ENCODE measurements around the gene MYO15A. TPM values are rescaled to one million over a fixed set of nuclear protein-coding genes. Genes with fewer than 3 reads are reported as not detected.

MYO15A gene
- total RNA-seq, 2 experiments from 2014 or later: 0.76 to 1.1 TPM

DNA sequence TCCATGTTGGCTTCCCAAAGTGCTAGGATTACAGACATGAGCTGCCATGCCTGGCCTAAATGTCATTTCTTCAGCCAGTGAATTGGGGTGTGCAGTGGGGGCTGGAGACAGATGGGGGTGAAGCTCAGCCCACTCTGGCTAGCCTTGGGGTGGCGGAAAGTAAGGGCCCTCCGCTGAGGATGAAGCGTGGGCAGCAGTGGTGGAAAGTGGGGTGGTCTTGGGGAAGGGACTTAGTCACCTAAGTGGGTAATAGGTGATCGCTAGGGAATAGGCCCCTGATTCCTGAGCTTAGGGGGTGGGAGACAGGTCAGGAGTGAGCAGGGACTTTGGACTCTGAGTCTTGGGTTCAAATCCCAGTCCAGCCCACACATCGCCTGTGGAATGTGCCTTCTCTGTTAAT is 119.1 kb downstream of the MYO15A start:
- no peak for DNase-seq
- intact Hi-C loops (cut with micrococcal nuclease): no loop called here
- H3K9me3 Mint-ChIP-seq: no peaks in the 10 kb centered on the region
- TF ChIP-seq, protein P1, sequence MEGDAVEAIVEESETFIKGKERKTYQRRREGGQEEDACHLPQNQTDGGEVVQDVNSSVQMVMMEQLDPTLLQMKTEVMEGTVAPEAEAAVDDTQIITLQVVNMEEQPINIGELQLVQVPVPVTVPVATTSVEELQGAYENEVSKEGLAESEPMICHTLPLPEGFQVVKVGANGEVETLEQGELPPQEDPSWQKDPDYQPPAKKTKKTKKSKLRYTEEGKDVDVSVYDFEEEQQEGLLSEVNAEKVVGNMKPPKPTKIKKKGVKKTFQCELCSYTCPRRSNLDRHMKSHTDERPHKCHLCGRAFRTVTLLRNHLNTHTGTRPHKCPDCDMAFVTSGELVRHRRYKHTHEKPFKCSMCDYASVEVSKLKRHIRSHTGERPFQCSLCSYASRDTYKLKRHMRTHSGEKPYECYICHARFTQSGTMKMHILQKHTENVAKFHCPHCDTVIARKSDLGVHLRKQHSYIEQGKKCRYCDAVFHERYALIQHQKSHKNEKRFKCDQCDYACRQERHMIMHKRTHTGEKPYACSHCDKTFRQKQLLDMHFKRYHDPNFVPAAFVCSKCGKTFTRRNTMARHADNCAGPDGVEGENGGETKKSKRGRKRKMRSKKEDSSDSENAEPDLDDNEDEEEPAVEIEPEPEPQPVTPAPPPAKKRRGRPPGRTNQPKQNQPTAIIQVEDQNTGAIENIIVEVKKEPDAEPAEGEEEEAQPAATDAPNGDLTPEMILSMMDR (IDR thresholded peaks at IDR 0.05): no peak
- H3K27me3 Mint-ChIP-seq: no peaks in the 10 kb centered on the region
- H3K36me3 Mint-ChIP-seq (ENCODE audit: low read depth): no peaks in the 10 kb centered on the region
- ChIA-PET CTCF (no interaction called here), POLR2A (interaction anchor here (1.0 to 1.2 kb wide), 2 partner anchors 27 to 28 kb away, joined by 3 read pairs; no protein-coding TSS in a partner anchor)
- peaks cover 14% of the 10 kb centered on the region for H3K4me1 Mint-ChIP-seq (ENCODE audit: low read depth)
- no peak overlapping the region for H3K4me3 Mint-ChIP-seq
- ATAC-seq: no peak
- no peak overlapping the region for H3K27ac Mint-ChIP-seq

DNA sequence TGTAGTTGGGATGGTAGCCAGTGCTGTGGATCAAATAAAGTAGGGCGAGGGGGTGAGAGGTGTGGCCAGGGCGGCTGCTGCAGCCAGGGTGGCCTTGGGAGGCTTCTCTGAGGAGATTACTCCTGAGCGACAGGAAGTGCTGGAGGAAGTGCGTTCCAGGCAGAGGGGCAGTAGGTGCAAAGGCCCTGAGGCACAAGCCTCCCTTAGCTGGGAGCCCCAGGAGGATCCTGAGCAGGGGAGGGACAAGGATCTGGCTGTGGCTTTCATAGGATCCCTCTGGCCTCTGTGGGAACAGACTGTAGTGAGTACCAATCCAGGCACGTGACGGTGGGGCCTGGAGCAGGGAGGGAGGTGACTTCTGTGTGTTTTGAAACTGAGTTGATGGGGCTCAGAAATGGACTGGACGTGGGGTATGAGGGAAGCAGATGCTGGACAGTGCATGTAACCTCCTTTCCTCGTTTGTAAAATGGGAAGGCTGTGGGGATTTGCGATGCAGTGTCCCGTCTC is 119.7 kb downstream of the MYO15A start:
- intact Hi-C loops (cut with micrococcal nuclease): no loop called here
- ATAC-seq: no peak
- H3K27me3 Mint-ChIP-seq: no peaks in the 10 kb centered on the region
- CTCF ChIA-PET: interaction anchor here (1.1 kb wide), 1 partner anchor 10 kb away, joined by 4 read pairs; no protein-coding TSS in a partner anchor
- no peak overlapping the region for H3K27ac Mint-ChIP-seq
- H3K4me1 Mint-ChIP-seq (ENCODE audit: low read depth): peaks cover 14% of the 10 kb centered on the region
- no peak for DNase-seq
- H3K36me3 Mint-ChIP-seq (ENCODE audit: low read depth): no peaks in the 10 kb centered on the region
- TF ChIP-seq, protein P1 (IDR thresholded peaks at IDR 0.05): no peak
- H3K4me3 Mint-ChIP-seq: no peak overlapping the region
- no peaks in the 10 kb centered on the region for H3K9me3 Mint-ChIP-seq
- POLR2A ChIA-PET: no interaction called here

DNA sequence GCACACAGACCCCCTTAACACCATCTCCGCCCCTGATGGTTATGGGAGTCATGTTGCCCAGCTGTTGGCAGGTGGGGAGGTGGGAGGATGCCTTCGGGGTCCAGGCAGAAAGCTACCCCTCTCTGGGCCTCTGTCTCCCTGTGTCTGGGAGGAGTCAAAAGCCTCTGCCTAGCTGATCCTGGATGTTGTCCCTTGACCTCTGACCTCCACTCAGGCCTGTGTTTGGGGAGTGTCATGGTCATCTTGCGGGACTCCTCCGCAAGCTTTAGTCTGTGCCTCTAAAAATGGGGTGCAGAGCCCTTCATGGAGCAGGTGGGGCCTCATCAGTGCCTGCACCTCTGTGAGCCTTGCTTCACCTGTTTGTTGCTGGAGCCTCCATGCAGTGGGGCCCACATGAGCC is 120.7 kb downstream of the MYO15A start:
- POLR2A ChIA-PET: interaction anchor here (0.5 kb wide), 1 partner anchor 663 kb away, joined by 3 read pairs; no protein-coding TSS in a partner anchor
- Mint-ChIP-seq H3K9me3 (no peaks in the 10 kb centered on the region), H3K27ac (no peak overlapping the region), H3K4me1 (ENCODE audit: low read depth) (peaks cover 14% of the 10 kb centered on the region), H3K27me3 (no peaks in the 10 kb centered on the region), H3K36me3 (ENCODE audit: low read depth) (no peaks in the 10 kb centered on the region), H3K4me3 (no peak overlapping the region)
- CTCF ChIA-PET: interaction anchor here (1.1 kb wide), 1 partner anchor 11 kb away, joined by 4 read pairs; no protein-coding TSS in a partner anchor
- intact Hi-C loops (cut with micrococcal nuclease): no loop called here
- ATAC-seq (no peak), DNase-seq (no peak)
- TF ChIP-seq, protein P1 (IDR thresholded peaks at IDR 0.05): no peak

Other genes with a start within 250 kb of the MYO15A start
- gene TOM1L2, start 136.4 kb upstream of the MYO15A start, total RNA-seq: 10 to 100 TPM; 10.3 to 10.8 TPM
- under 1 TPM in 1 of 2 experiments, not detected in 1; 0.25 TPM for gene DRC3, start 135.9 kb upstream of the MYO15A start, total RNA-seq
- gene ATPAF2, start 69.6 kb upstream of the MYO15A start, total RNA-seq: 10 to 100 TPM; 28.5 to 29.7 TPM
- 1 to 10 TPM; 8.7 to 9.1 TPM for gene GID4, start 69.3 kb upstream of the MYO15A start, total RNA-seq
- 10 to 100 TPM; 45.0 to 45.1 TPM for gene DRG2, start 20.8 kb upstream of the MYO15A start, total RNA-seq
- gene ALKBH5, start 75.1 kb downstream of the MYO15A start, total RNA-seq: 100 to 1,000 TPM; 213 to 217 TPM
- gene LLGL1, start 116.9 kb downstream of the MYO15A start, total RNA-seq: 10 to 100 TPM; 15.1 to 17.6 TPM
- 100 to 1,000 TPM; 276 to 281 TPM for gene FLII, start 150.0 kb downstream of the MYO15A start, total RNA-seq
- gene MIEF2, start 151.9 kb downstream of the MYO15A start, total RNA-seq: 1 to 10 TPM; 5.5 to 6.2 TPM
- gene TOP3A, start 206.2 kb downstream of the MYO15A start, total RNA-seq: 10 to 100 TPM; 61.8 to 65.7 TPM
- gene SMCR8, start 206.5 kb downstream of the MYO15A start, total RNA-seq: 10 to 100 TPM; 12.9 to 13.7 TPM